Right lobe of liver (tissue), 4 donors: Measurements from ENCODE around the gene PITPNM3.

Experiments used
- CTCF ChIP-seq, 4 donors: fragments of 200-600 bp in 3 of 4; fragments of 450-650 bp in 1 of 4; IDR thresholded peaks; one replicate each; pipeline versions ENCODE4 v1.5.1 to v1.8.0; 2016 to 2022; ENCODE audit warnings: antibody characterized with exemption in 4 of 4, mild to moderate bottlenecking in 2 of 4
- POLR2A ChIP-seq: fragments of 450-650 bp; IDR thresholded peaks from one replicate; pipeline ENCODE4 v1.6.1; 2017; ENCODE audit warnings: antibody characterized with exemption, mild to moderate bottlenecking
- donor health status: DM: no; HTN: no; CAD: no.
- donor health status: DM: no; HTN: no; CAD: no.
- donor health status: DM: no; HTN: yes; CAD: no.

DNA sequence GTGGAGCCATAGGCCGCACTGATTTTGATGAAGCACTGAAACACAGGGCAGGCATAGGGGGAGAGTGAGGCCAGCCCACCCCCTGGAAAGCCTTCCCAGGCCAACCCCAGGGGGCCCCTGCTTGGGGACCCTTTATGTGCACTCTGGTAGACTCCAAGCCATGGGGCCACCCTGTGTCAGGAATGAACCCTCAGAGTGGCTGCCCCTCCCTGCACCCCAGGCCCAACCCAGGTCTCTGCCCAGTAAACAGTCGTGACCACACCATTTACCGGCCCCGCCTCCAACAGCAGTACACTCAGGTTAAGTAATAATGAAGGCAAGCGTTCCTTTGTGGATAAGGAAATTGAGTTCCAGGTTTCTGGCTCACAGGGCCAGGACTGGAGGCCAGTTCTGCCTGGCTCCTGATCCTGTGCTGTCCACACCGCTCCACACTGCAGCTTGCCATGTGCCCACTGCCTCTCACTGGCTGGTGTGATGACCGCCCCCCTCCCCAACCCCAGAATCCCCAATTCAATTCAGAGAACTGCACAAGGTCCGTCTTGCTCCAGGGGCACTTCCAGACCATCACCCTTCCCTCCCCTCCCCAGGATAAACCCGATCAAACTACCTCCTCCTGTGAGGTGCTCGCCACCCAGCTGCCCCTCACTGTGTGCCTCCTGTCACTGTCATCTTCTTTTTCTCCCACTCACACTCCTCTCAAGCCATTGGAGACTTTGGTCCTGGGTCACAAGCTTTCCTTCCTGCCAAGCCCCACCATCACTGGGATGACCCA is 98.5 kb downstream of the PITPNM3 start:
- TF ChIP-seq CTCF (IDR thresholded peaks at IDR 0.05), result no peak
- no peak for TF ChIP-seq POLR2A
